ENCODE data around the gene DMWD.
A peak's percentile ranks its signal among the peaks of the same experiment; 100 is the strongest.

Gene DMWD

GRCh38 chr19:45792470-45793177 is at the start of gene DMWD:
Gene DMWD, minus strand, starts transcription at chr19:45792845. Its CDS starts 89 bp downstream, at chr19:45792756.
- FAIRE-seq: peak; percentile 21

GRCh38 chr19:45842198-45842597 is 49.6 kb upstream of the DMWD start:
- no peak for FAIRE-seq

- FAIRE-seq: no peak
Observed at GRCh38 chr19:45834970-45835369, 42.3 kb upstream of the DMWD start.

- FAIRE-seq: no peak
Observed at GRCh38 chr19:45828945-45829344, 36.3 kb upstream of the DMWD start.

DNA sequence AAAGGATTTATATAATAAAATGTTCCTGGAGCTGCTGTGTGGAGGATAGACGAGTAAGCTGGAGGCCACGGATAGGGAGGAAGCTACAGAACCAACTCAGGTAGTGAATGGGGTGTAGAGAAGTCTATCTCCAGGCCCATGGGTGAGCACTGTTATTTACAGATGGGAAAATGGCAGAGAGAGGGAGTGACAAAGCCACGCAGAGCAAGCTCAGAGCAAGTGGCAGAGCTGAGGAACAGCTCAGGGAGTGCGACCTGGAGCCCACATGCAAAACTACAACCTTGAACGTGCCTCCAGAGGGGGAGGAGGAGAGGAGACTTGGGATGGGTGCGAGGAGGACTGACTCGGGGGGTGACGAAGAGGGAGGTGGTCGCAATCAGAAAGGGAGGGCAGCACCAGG is 35.9 kb upstream of the DMWD start:
- FAIRE-seq: no peak

DNA sequence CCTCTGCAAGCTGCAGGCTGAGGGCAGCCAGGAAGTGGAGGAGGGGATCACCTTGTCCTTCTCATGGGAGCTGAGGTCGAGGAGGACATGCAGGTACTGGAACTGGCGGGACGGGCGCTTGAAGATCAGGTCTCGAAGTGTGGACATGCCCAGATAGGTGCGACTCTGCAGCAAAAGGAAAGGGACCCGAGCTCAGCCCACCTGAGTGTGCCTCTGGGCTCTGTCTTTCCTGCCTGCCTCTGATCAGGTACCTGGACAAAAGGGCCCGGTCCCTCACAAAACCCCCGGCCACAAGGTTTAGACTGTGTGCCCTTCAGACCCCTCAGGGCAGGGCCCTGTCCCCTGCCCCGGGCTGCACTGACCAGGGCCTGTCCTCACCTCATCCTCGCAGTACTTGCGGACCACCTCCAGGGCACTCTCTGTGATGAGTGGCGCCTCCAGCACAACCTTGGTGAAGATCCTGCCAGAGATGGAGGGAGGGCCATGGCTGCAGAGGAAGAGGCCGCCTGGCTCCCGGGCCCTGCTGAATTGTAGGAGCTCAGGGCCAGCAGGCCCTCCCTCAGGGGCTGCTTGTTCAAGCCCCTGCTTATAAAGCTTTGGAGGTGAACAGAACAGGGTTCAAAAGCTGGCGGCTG is 34.9 kb upstream of the DMWD start:
- FAIRE-seq: no peak

- FAIRE-seq: no peak
Observed at GRCh38 chr19:45826934-45827333, 34.3 kb upstream of the DMWD start.

DNA sequence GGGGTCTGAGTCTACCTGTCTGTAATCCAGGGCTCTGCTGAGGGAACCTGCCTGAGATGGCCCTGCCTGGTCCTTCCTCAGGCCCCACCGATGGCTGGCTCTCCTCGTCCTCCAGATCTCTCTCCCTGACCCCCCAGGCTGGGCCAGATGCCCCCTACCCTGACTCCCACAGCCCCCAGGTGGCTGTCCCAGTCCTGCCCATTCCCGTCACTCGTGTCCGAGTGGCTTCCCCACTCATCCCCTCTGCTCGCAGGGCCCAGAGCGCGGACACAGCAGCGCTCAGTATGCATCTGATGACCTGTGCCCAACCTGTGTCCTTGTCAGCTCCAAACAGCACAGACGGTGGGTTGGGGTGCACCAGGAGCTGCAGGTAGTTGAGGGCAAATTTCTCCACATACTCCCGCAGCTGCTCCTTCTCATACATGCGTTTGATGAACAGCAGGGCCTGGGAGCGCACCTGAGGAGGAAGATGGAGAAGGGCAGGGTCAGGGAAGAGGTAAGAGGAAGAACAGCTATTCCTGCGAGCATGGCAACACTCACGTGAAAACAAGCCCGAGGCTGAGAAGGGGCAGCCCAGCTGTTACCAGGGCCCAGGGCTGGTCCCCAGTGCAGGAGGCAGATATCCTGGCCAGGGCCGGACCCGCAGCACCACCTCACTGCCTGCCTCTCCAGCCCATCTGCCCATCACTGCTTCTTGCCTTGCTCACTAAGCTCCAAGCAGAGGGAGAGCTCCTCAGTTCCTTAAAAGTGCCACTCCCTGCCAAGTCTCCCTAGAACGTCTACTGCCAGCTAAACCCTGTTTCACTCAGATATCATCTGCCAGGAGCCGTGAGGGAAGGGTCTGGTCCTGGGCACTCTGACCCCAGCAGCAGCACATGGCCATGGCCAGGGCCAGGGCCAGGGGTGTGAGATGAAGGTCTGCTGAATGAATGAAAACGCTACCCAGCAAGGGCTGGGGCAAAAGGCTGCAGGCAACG is 33.6 kb upstream of the DMWD start:
- no peak for FAIRE-seq

- no peak for FAIRE-seq
Observed at GRCh38 chr19:45825263-45825605, 32.6 kb upstream of the DMWD start.

DNA sequence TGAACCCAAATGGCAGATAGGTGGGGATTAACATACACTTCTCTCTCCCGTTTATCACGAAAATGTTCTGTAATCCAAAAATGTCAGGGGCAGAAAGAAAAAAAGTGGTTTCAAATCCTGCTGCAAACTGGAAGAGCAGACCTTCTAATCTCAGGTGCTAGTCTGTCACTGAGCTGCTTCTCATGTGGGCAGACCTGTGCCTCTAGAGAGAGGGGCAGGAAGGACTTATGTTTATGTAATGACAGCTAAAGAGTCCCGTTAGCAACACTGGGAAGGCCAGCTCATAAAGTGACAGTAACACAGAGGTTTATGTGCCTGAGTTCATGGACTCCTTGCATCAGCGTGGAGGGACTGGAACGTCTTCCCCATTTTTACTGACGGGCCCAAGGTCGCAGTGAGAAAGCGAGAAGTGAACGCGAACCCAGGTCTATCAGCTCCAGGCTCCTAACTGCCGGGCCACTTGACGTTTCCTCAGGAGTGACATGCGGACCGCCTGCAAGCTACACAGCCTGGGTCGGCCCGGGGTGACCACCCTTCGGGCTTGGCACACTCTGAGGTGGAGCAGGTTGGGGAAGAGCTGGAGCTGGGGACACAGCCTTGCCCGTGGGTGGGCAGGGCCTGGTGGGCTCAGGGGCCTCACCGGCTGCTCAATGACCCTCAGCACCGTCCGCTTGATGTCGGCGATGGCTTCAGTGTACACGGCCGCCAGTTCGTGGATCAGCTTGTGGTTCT is 32.1 kb upstream of the DMWD start:
- FAIRE-seq: no peak

DNA sequence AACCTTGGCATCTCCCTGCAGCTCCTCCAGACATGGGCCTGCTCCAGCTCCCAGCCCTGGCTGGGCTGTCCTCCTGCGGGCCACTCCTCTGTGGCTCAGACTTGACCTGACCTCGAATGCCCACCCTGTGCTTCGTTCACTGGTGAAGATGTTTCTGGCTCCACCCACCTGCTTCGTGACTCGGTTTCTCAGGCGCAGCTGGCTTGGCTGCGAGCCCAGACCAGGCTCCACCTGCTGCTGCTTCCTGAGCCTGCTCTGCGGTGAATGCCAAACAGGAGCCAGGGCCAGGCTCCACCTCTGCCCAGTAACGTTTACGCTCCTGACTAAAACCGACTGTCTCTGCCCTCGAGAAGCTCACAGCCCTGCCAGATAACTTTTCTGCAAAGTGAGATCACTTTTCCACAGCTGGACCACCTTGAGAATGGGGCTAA is 31.4 kb upstream of the DMWD start:
- no peak for FAIRE-seq

- FAIRE-seq: no peak
Observed at GRCh38 chr19:45823182-45823581, 30.5 kb upstream of the DMWD start.

GRCh38 chr19:45822716-45823115 is 30.1 kb upstream of the DMWD start:
- no peak for FAIRE-seq

- no peak for FAIRE-seq
Observed at GRCh38 chr19:45821570-45821969, 28.9 kb upstream of the DMWD start.

GRCh38 chr19:45821103-45821521 is 28.5 kb upstream of the DMWD start:
- no peak for FAIRE-seq

GRCh38 chr19:45820413-45821102 is 27.9 kb upstream of the DMWD start:
- FAIRE-seq: no peak

DNA sequence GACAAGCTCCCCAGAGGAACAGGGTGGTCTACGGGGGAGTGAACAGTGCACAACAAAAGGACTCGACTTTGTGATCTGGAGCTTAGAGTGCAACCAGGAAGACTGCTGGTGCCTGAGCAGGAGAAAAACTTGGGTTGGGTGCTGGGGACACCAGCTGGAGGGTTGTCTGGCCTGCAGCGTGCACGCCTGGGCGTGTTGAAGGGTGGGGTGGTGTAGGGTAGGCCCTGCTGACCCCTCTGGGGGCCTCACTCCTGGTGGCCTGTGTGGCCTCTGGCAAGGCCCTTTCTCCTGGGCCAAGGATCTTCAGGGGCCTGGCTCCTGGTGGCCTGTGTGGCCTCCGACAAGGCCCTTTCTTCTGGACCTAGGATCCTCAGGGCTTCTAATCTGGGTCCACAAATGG is 27.1 kb upstream of the DMWD start:
- FAIRE-seq: no peak

- no peak for FAIRE-seq
Observed at GRCh38 chr19:45817725-45818301, 25.2 kb upstream of the DMWD start.

DNA sequence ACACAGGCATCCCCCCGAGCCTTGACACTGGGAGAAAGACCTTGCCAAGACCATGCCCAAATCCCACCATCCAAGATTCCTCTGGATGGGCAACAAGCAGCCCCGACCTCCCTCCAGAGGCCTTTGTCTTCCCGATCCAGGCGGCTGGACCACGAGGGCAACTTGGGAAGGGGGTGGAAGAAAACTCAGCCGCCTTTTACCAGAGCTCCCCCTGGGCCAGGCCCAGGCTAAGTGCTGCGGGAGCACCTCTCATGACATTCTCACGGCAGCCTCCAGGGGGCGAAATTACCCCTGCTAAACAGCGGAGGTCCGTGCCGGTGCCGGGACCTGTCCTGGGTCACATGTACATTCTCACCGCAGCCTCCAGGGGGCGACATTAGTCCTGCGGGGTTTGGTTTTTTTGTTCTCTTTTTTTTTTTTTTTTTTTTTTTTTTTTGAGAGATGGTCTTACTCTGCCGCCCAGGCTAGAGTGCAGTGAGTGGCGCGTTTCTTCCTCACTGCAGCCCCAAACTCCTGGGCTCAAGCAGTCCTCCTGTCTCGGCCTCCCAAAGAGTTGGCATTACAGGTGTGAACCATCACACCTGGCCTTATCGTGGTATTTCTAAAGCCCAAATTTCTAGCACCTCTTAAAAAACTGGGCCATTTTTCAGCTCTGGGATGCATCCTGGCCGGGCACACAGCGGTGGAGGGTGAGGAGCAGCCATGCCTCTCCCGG is 24.5 kb upstream of the DMWD start:
- no peak for FAIRE-seq

- FAIRE-seq: no peak
Observed at GRCh38 chr19:45816236-45817009, 23.8 kb upstream of the DMWD start.
